H1 (cell line): ENCODE results near the gene MYBPC2. TPM values are rescaled to one million over a fixed set of nuclear protein-coding genes. Genes with fewer than 3 reads are reported as not detected.

Experiments
- CTCF ChIA-PET: fragments of 300-600 bp; sonication (Branson Sonifier 250); formaldehyde crosslinking; loops from one replicate; lab custom pipeline; 2021; ENCODE audit not compliant: partially characterized antibody; lab: Charles Lee
- POLR2A ChIA-PET: fragments of 300-600 bp; sonication (Branson Sonifier 250); formaldehyde crosslinking; loops from one replicate; lab custom pipeline; 2021; ENCODE audit warnings: inconsistent platforms; ENCODE audit not compliant: partially characterized antibody; lab: Charles Lee
- DNase-seq, 2 experiments: peaks; one replicate each; pipeline versions ENCODE4 v3.0.0 to v3.0.0-alpha.2; 2010 to 2022; ENCODE audit warnings: low spot score in 2 of 2, low read depth in 1 of 2, mixed read lengths in 1 of 2
- FAIRE-seq: peaks from 2 replicates; lab custom pipeline; 2011; peaks lifted over from hg19 to GRCh38; lab: Jason Lieb, UNC
- H2AFZ ChIP-seq: 2 replicates; pipeline ENCODE4 v1.8.1; 2012; ENCODE audit warnings: low read length, inconsistent platforms
- H2AK5ac ChIP-seq: 2 replicates; pipeline ENCODE4 v1.6.1; 2013; ENCODE audit warnings: low read depth, low read length
- H2BK120ac ChIP-seq: replicated peaks from 2 replicates; pipeline ENCODE3; 2013; ENCODE audit warnings: low read depth, low read length, inconsistent platforms
- H2BK12ac ChIP-seq: 2 replicates; pipeline ENCODE4 v1.6.1; 2013; ENCODE audit warnings: low read depth, low read length
- H2BK15ac ChIP-seq: 2 replicates; pipeline ENCODE4 v1.6.1; 2013; ENCODE audit warnings: low read length
- H2BK20ac ChIP-seq: 2 replicates; pipeline ENCODE4 v1.6.1; 2013; ENCODE audit warnings: low read length
- H2BK5ac ChIP-seq: 2 replicates; pipeline ENCODE4 v1.6.1; 2013; ENCODE audit warnings: low read depth, low read length
- H3K14ac ChIP-seq: 2 replicates; pipeline ENCODE4 v1.6.1; 2013; ENCODE audit warnings: inconsistent platforms; ENCODE audit not compliant: insufficient read length
- H3K18ac ChIP-seq: 2 replicates; pipeline ENCODE4 v1.6.1; 2013; ENCODE audit warnings: low read length; ENCODE audit errors: extremely low read depth
- H3K23ac ChIP-seq: 2 replicates; pipeline ENCODE4 v1.6.1; 2013; ENCODE audit warnings: inconsistent platforms; ENCODE audit not compliant: insufficient read length
- H3K23me2 ChIP-seq: 2 replicates; pipeline ENCODE4 v1.6.1; 2013; ENCODE audit warnings: low read depth, low read length
- H3K27ac ChIP-seq: 2 replicates; pipeline ENCODE4 v1.6.1; 2011; ENCODE audit warnings: low read depth, low read length, inconsistent platforms
- H3K27me3 ChIP-seq, 4 experiments: replicated peaks in 1 of 4; 1 replicate in 1 of 4; 2 replicates in 3 of 4; pipeline versions ENCODE4 v1.6.1 to v1.8.1; 2011 to 2013; ENCODE audit warnings: low read length in 3 of 4, mild to moderate bottlenecking in 3 of 4, inconsistent platforms in 2 of 4, mixed read lengths in 2 of 4, moderate library complexity in 1 of 4; ENCODE audit not compliant: control insufficient read depth in 3 of 4, insufficient read depth in 3 of 4; ENCODE audit errors: extremely low read depth in 1 of 4
- H3K36me3 ChIP-seq, 4 experiments: 2 replicates each; pipeline versions ENCODE4 v1.6.1 to v1.8.1; 2011 to 2013; ENCODE audit warnings: mild to moderate bottlenecking in 4 of 4, low read length in 3 of 4, moderate library complexity in 2 of 4, control low read depth in 1 of 4, inconsistent platforms in 1 of 4; ENCODE audit not compliant: insufficient read depth in 4 of 4, control insufficient read depth in 2 of 4
- H3K4ac ChIP-seq: replicated peaks from 2 replicates; pipeline ENCODE3; 2013; ENCODE audit warnings: low read length, low read depth, mixed read lengths, inconsistent platforms; ENCODE audit not compliant: insufficient read length
- H3K4me1 ChIP-seq, 4 experiments: replicated peaks in 1 of 4; 1 replicate in 1 of 4; 2 replicates in 3 of 4; pipeline versions ENCODE4 v1.6.1 to v1.8.1; 2011 to 2013; ENCODE audit warnings: low read length in 3 of 4, inconsistent platforms in 2 of 4, mixed read lengths in 1 of 4; ENCODE audit not compliant: insufficient read depth in 4 of 4, control insufficient read depth in 3 of 4
- H3K4me2 ChIP-seq, 2 experiments: 2 replicates each; pipeline versions ENCODE4 v1.6.1 to v1.8.1; 2011 to 2013; ENCODE audit warnings: low read depth in 2 of 2, low read length in 2 of 2, control low read depth in 1 of 2, inconsistent platforms in 1 of 2, mild to moderate bottlenecking in 1 of 2; ENCODE audit not compliant: insufficient read depth in 1 of 2
- H3K4me3 ChIP-seq, 4 experiments: fragments of 200-600, 300-600 bp in 1 of 4; sonication (generic), shearing (Covaris generic), sonication (Bioruptor Twin) in 1 of 4; 2 replicates each; pipeline versions ENCODE4 v1.5.1 to v1.8.1; 2011 to 2016; ENCODE audit warnings: low read length in 4 of 4, low read depth in 3 of 4, control low read depth in 2 of 4, inconsistent platforms in 2 of 4, mild to moderate bottlenecking in 2 of 4, mixed read lengths in 1 of 4, moderate library complexity in 1 of 4; ENCODE audit not compliant: insufficient read depth in 2 of 4; ENCODE audit errors: extremely low read depth in 1 of 4
- H3K56ac ChIP-seq: replicated peaks from 2 replicates; pipeline ENCODE3; 2013; ENCODE audit warnings: low read depth, mild to moderate bottlenecking, mixed read lengths, low read length, inconsistent platforms; ENCODE audit not compliant: insufficient read length
- H3K79me1 ChIP-seq: 2 replicates; pipeline ENCODE4 v1.6.1; 2013; ENCODE audit warnings: low read depth, low read length, control low read depth
- H3K79me2 ChIP-seq, 2 experiments: 2 replicates each; pipeline versions ENCODE4 v1.6.1 to v1.8.1; 2012 to 2013; ENCODE audit warnings: low read length in 2 of 2, mild to moderate bottlenecking in 2 of 2, inconsistent platforms in 1 of 2; ENCODE audit not compliant: insufficient read depth in 2 of 2, control insufficient read depth in 1 of 2
- H3K9ac ChIP-seq, 4 experiments: replicated peaks in 1 of 4; 1 replicate in 1 of 4; 2 replicates in 3 of 4; pipeline versions ENCODE4 v1.6.1 to v1.8.1; 2011 to 2013; ENCODE audit warnings: low read depth in 3 of 4, low read length in 3 of 4, control low read depth in 2 of 4, mild to moderate bottlenecking in 2 of 4, moderate library complexity in 2 of 4, inconsistent platforms in 1 of 4; ENCODE audit errors: extremely low read depth in 1 of 4
- H3K9me3 ChIP-seq, 2 experiments: 2 replicates each; pipeline versions ENCODE4 v1.6.1 to v1.8.1; 2012 to 2013; ENCODE audit warnings: mild to moderate bottlenecking in 2 of 2, moderate library complexity in 2 of 2, control low read depth in 1 of 2, inconsistent platforms in 1 of 2, low read depth in 1 of 2, low read length in 1 of 2, mixed read lengths in 1 of 2; ENCODE audit not compliant: insufficient read depth in 2 of 2
- H4K20me1 ChIP-seq, 2 experiments: replicated peaks in 1 of 2; 2 replicates each; pipeline versions ENCODE3 to v1.8.1; 2011 to 2013; ENCODE audit warnings: inconsistent platforms in 2 of 2, low read length in 2 of 2, mild to moderate bottlenecking in 1 of 2; ENCODE audit not compliant: insufficient read depth in 2 of 2, control insufficient read depth in 1 of 2
- H4K5ac ChIP-seq: 2 replicates; pipeline ENCODE4 v1.6.1; 2013; ENCODE audit warnings: low read length, low read depth, mixed read lengths, inconsistent platforms; ENCODE audit not compliant: insufficient read length
- H4K8ac ChIP-seq: 2 replicates; pipeline ENCODE4 v1.8.0; 2013; ENCODE audit warnings: mild to moderate bottlenecking, moderate library complexity, low read length, inconsistent platforms; ENCODE audit not compliant: insufficient read depth; ENCODE audit errors: extremely low read depth
- H4K91ac ChIP-seq: replicated peaks from 2 replicates; pipeline ENCODE3; 2013; ENCODE audit warnings: low read length, mixed read lengths, inconsistent platforms; ENCODE audit not compliant: insufficient read length
- ASH2L ChIP-seq: fragments of 200-600, 300-600 bp; sonication (generic); IDR thresholded peaks from one replicate; pipeline ENCODE4 v1.7.1; 2017; ENCODE audit warnings: low read length
- CBX8 ChIP-seq: fragments of 300-800, 300-1000 bp; sonication (generic); IDR thresholded peaks from 2 replicates; pipeline ENCODE4 v1.7.1; 2016; ENCODE audit warnings: low read depth, low read length, borderline replicate concordance
- CHD1 ChIP-seq: IDR thresholded peaks from 2 replicates; pipeline ENCODE4 v1.6.1; 2012; ENCODE audit warnings: low read depth, low read length, improper control_type of control experiment
- EGR1 ChIP-seq: IDR thresholded peaks from 2 replicates; pipeline ENCODE4 v1.6.1; 2011; ENCODE audit warnings: low read depth, low read length, borderline replicate concordance
- HDAC6 ChIP-seq: IDR thresholded peaks from one replicate; pipeline ENCODE4 v1.7.1; 2012; ENCODE audit warnings: low read depth, mild to moderate bottlenecking, inconsistent platforms, low read length, moderate library complexity
- JUN ChIP-seq: IDR thresholded peaks from 2 replicates; pipeline ENCODE4 v1.6.1; 2011; ENCODE audit warnings: low read depth, mild to moderate bottlenecking, improper control_type of control experiment, low read length
- NANOG ChIP-seq: IDR thresholded peaks from 2 replicates; pipeline ENCODE4 v1.6.1; 2011; ENCODE audit warnings: low read length, low read depth, mild to moderate bottlenecking, inconsistent platforms; ENCODE audit not compliant: insufficient read depth, poor library complexity, severe bottlenecking
- NRF1 ChIP-seq: IDR thresholded peaks from 2 replicates; pipeline ENCODE4 v1.6.1; 2011; ENCODE audit warnings: mild to moderate bottlenecking, low read depth, low read length, improper control_type of control experiment
- PHF8 ChIP-seq: fragments of 200-600 bp; sonication (generic); conservative IDR thresholded peaks from 2 replicates; pipeline ENCODE4 v1.7.1; 2012; ENCODE audit warnings: low read depth, mild to moderate bottlenecking, inconsistent platforms, low read length, moderate library complexity
- POLR2AphosphoS5 ChIP-seq: IDR thresholded peaks from 2 replicates; pipeline ENCODE4 v1.6.1; 2011; ENCODE audit warnings: low read depth, low read length
- RXRA ChIP-seq: IDR thresholded peaks from 2 replicates; pipeline ENCODE4 v1.6.1; 2011; ENCODE audit warnings: low read depth, mild to moderate bottlenecking, low read length, moderate library complexity; ENCODE audit not compliant: insufficient read depth
- SRF ChIP-seq: IDR thresholded peaks from 2 replicates; pipeline ENCODE4 v1.6.1; 2011; ENCODE audit warnings: mild to moderate bottlenecking, low read depth, low read length, moderate library complexity
- ZNF274 ChIP-seq: IDR thresholded peaks from 2 replicates; pipeline ENCODE4 v1.7.0; 2012; ENCODE audit warnings: low read length, borderline replicate concordance; ENCODE audit errors: extremely low read depth
- WGBS, 2 experiments: shearing (Covaris generic) in 1 of 2; methylation state at CpG; one replicate each; pipeline versions ENCODE4 v1.1.6 to v1.1.7; 2013 to 2015; ENCODE audit warnings: low lambda C conversion rate in 2 of 2, mixed read lengths in 2 of 2, inconsistent platforms in 1 of 2, low coverage in 1 of 2, missing lambda C conversion rate in 1 of 2; ENCODE audit not compliant: insufficient replicate concordance in 2 of 2, insufficient coverage in 1 of 2, insufficient read length in 1 of 2; ENCODE audit errors: extremely low coverage in 1 of 2, missing lambda C conversion rate in 1 of 2; 5-methylcytosine and 5-hydroxymethylcytosine counted together
- polyA plus RNA-seq, 7 experiments: library from polyadenylated mRNA; depleted of rRNA in 3 of 7; stranded (reverse) in 5 of 7; unstranded in 2 of 7; fragments of >200 nt in 5 of 7; fragments of 200-250 nt in 2 of 7; gene quantifications; 1 replicate in 5 of 7; 2 replicates in 1 of 7; 4 replicates in 1 of 7; pipeline versions ENCODE4 v1.2.1 to v1.2.3, GENCODE V29; 2011 to 2013; ENCODE audit warnings: missing spikeins in 2 of 7, mixed read lengths in 2 of 7
- total RNA-seq: library from RNA; stranded (reverse); fragmentation: NEBNext Ultra II Directional; extraction: Animal tissue kit (Norgen Biotek cat#: 25700); gene quantifications from 2 replicates; pipeline ENCODE4 v1.2.1, GENCODE V29; 2021

The MYBPC2 gene
- total and polyA plus RNA-seq, 2 of the 8 experiments (the other 6 are each of a cell fraction or from before 2014, with no cell fraction given) = 1.8 to 3.1 TPM

DNA sequence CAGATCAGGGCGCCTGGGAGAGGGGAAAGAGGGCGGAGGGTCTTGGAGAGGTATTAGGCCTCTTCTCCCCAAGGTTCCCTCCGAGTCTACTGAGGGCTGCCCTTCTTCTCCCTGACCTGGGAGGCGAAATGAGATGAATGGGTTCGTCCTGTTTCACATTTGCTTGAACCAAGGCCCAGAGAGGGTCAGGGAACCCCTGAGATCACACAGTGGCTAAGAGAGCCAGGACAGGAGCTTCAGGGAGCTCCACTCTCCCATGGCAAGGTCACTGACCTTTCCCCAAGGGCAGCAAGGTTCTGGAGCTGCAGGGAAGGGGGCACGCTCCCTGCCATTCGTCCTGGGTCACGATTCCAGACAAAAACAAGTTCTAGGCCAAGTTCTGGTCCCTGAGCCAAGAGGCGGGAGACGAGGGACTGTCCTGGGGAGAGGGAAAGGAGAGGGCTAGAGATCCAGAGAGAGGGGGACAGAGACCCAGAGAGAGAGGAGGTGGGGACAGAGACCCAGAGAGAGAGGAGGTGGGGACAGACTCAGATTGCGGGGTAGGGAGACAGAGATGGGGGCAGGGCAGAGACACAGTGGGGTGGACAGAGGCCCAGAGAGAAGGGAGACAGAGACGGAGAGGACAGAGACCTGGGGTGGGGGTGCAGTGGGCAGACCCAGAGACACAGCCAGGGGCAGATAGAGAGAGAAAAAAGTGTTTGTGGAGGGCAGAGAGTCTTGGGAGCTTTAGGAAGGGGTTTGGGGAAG lies 80.5 kb downstream of the MYBPC2 start:
- Histone ChIP-seq H3K18ac (no peak overlapping the region), H3K4ac (no peak overlapping the region), H3K36me3 (peaks cover 0 to 9% (median 0%) of the 10 kb centered on the region in 4 experiments; a peak in 2 of 8 replicates), H2BK120ac (no peak overlapping the region), H2BK20ac (no peak overlapping the region), H3K23ac (no peak overlapping the region), H3K79me2 (no peaks in the 10 kb centered on the region), H3K9me3 (no peaks in the 10 kb centered on the region; a peak in 1 of 4 replicates), H4K91ac (no peak overlapping the region), H3K4me2 (no peak overlapping the region), H3K27ac (no peak overlapping the region), H3K14ac (no peak overlapping the region), H4K5ac (no peak overlapping the region), H2AK5ac (no peak overlapping the region), H4K8ac (no peak overlapping the region), H2BK5ac (no peak overlapping the region), H3K9ac (no peak overlapping the region; a peak in 1 of 7 replicates), H3K79me1 (no peaks in the 10 kb centered on the region), H2AFZ (no peak overlapping the region), H3K56ac (no peak overlapping the region), H2BK15ac (no peak overlapping the region), H4K20me1 (peaks cover 1 to 3% of the 10 kb centered on the region in 2 experiments), H3K4me1 (peaks cover 0 to 6% (median 4%) of the 10 kb centered on the region in 4 experiments; a peak in 4 of 7 replicates), H2BK12ac (no peak overlapping the region), H3K23me2 (no peaks in the 10 kb centered on the region; the same call in 1 of the 2 replicates), H3K27me3 (peaks cover 0 to 19% (median 12%) of the 10 kb centered on the region in 4 experiments; a peak in 6 of 7 replicates), H3K4me3 (no peak overlapping the region)
- ChIA-PET CTCF (interaction anchor here (0.6 to 19.3 kb wide), 4 partner anchors 24 to 171 kb away, joined by 3 to 206 read pairs (median 4); no protein-coding TSS in a partner anchor), POLR2A (interaction anchor here (1.3 kb wide), 1 partner anchor 280 kb away, joined by 3 read pairs; no protein-coding TSS in a partner anchor)
- FAIRE-seq (no peak), DNase-seq (no peak)
- 84% methylated on average over 10 of the region's 12 CpGs; no CpG with 5 or more reads in 1 of the 2 experiments for WGBS, 2 experiments
- TF ChIP-seq JUN = no peak
- TF ChIP-seq POLR2AphosphoS5 = no peak
- no peak for TF ChIP-seq EGR1
- TF ChIP-seq PHF8 = no peak
- no peak for TF ChIP-seq RXRA
- no peak for TF ChIP-seq ZNF274
- TF ChIP-seq ASH2L = no peak
- no peak for TF ChIP-seq NANOG
- no peak for TF ChIP-seq HDAC6
- TF ChIP-seq CHD1 = no peak
- no peak for TF ChIP-seq CBX8
- no peak for TF ChIP-seq SRF
- no peak for TF ChIP-seq NRF1
